Esophagus squamous epithelium (tissue), 4 donors: Measurements from ENCODE around the gene STT3B.

Experiments used
- CTCF ChIP-seq, 6 experiments: fragments of 450-650 bp in 4 of 6; fragments of 200-600 bp in 2 of 6; sonication (generic) in 2 of 6; IDR thresholded peaks; one replicate each; pipeline ENCODE4 v1.5.1; 2016 to 2019; ENCODE audit warnings: antibody characterized with exemption in 6 of 6, mild to moderate bottlenecking in 4 of 6, moderate library complexity in 4 of 6
- POLR2A ChIP-seq, 4 donors: fragments of 450-650 bp; IDR thresholded peaks; one replicate each; pipeline ENCODE4 v1.6.1; 2017; ENCODE audit warnings: antibody characterized with exemption in 4 of 4, mild to moderate bottlenecking in 4 of 4, moderate library complexity in 3 of 4

GRCh38 chr3:31485196-31485595 lies 47.5 kb upstream of the STT3B start:
- TF ChIP-seq CTCF (IDR thresholded peaks at IDR 0.05) (no peak), POLR2A (IDR thresholded peaks at IDR 0.05) (no peak)
